Common myeloid progenitor, CD34-positive (primary cell): ENCODE results near the gene RHEBL1. TPM values are rescaled to one million over a fixed set of nuclear protein-coding genes. Genes with fewer than 3 reads are reported as not detected.

ENCODE experiments used
- CTCF ChIA-PET: fragments of 350-600 bp; sonication (Branson Sonifier 250); formaldehyde crosslinking; loops from one replicate; lab custom pipeline; 2021; ENCODE audit warnings: antibody characterized with exemption; lab: Charles Lee
- POLR2A ChIA-PET: fragments of 350-600 bp; sonication (Branson Sonifier 250); formaldehyde crosslinking; loops from one replicate; lab custom pipeline; 2021; ENCODE audit warnings: antibody characterized with exemption; lab: Charles Lee
- DNase-seq, 3 donors: peaks; one replicate each; pipeline versions ENCODE4 v3.0.0 to v3.0.0-alpha.2; 2013
- H3K27ac ChIP-seq, 2 experiments: 1 replicate in 1 of 2; 2 replicates in 1 of 2; pipeline ENCODE4 v1.7.0; 2013; ENCODE audit warnings: inconsistent platforms in 2 of 2, low read length in 2 of 2, mild to moderate bottlenecking in 2 of 2, low read depth in 1 of 2, moderate library complexity in 1 of 2; ENCODE audit not compliant: severe bottlenecking in 2 of 2, insufficient read depth in 1 of 2, poor library complexity in 1 of 2
- H3K27me3 ChIP-seq, 5 experiments: replicated peaks in 2 of 5; 1 replicate in 3 of 5; 2 replicates in 2 of 5; pipeline versions ENCODE4 v1.6.1 to v1.7.0; 2013; ENCODE audit warnings: low read length in 4 of 5, mild to moderate bottlenecking in 2 of 5, moderate library complexity in 2 of 5, inconsistent platforms in 1 of 5; ENCODE audit not compliant: insufficient read depth in 5 of 5, control insufficient read depth in 4 of 5
- H3K36me3 ChIP-seq, 4 experiments: 1 replicate in 2 of 4; 2 replicates in 2 of 4; pipeline versions ENCODE4 v1.6.1 to v1.7.0; 2013; ENCODE audit warnings: low read length in 3 of 4, control low read depth in 1 of 4, mild to moderate bottlenecking in 1 of 4; ENCODE audit not compliant: control insufficient read depth in 4 of 4, insufficient read depth in 4 of 4
- H3K4me1 ChIP-seq, 4 experiments: 1 replicate in 3 of 4; 2 replicates in 1 of 4; pipeline versions ENCODE4 v1.6.1 to v1.7.1; 2013; ENCODE audit warnings: low read length in 3 of 4, mild to moderate bottlenecking in 3 of 4, control low read depth in 1 of 4, inconsistent platforms in 1 of 4, moderate library complexity in 1 of 4; ENCODE audit not compliant: control insufficient read depth in 4 of 4, insufficient read depth in 4 of 4; ENCODE audit errors: control extremely low read depth in 1 of 4
- H3K4me3 ChIP-seq, 7 experiments: 1 replicate in 4 of 7; 2 replicates in 3 of 7; pipeline versions ENCODE4 v1.5.1 to v1.7.0; 2013; ENCODE audit warnings: mild to moderate bottlenecking in 7 of 7, low read length in 6 of 7, moderate library complexity in 6 of 7, inconsistent platforms in 2 of 7, low read depth in 2 of 7, control low read depth in 1 of 7; ENCODE audit not compliant: insufficient read depth in 4 of 7, control insufficient read depth in 1 of 7; ENCODE audit errors: extremely low read depth in 1 of 7
- H3K9me3 ChIP-seq, 5 experiments: 1 replicate in 4 of 5; 2 replicates in 1 of 5; pipeline versions ENCODE4 v1.6.1 to v1.7.1; 2013; ENCODE audit warnings: low read length in 4 of 5, mild to moderate bottlenecking in 2 of 5, inconsistent platforms in 1 of 5, low read depth in 1 of 5, moderate library complexity in 1 of 5; ENCODE audit not compliant: control insufficient read depth in 4 of 5, insufficient read depth in 2 of 5; ENCODE audit errors: control extremely low read depth in 1 of 5
- WGBS: methylation state at CpG from one replicate; pipeline ENCODE4 v1.1.5; 2013; ENCODE audit not compliant: insufficient coverage; 5-methylcytosine and 5-hydroxymethylcytosine counted together
- polyA plus RNA-seq: library from polyadenylated mRNA; unstranded; fragments of 120-200 nt; gene quantifications from one replicate; pipeline ENCODE4 v1.2.1, GENCODE V29; 2013

The RHEBL1 gene, protein sequence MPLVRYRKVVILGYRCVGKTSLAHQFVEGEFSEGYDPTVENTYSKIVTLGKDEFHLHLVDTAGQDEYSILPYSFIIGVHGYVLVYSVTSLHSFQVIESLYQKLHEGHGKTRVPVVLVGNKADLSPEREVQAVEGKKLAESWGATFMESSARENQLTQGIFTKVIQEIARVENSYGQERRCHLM
- 2.4 TPM for polyA plus RNA-seq

DNA sequence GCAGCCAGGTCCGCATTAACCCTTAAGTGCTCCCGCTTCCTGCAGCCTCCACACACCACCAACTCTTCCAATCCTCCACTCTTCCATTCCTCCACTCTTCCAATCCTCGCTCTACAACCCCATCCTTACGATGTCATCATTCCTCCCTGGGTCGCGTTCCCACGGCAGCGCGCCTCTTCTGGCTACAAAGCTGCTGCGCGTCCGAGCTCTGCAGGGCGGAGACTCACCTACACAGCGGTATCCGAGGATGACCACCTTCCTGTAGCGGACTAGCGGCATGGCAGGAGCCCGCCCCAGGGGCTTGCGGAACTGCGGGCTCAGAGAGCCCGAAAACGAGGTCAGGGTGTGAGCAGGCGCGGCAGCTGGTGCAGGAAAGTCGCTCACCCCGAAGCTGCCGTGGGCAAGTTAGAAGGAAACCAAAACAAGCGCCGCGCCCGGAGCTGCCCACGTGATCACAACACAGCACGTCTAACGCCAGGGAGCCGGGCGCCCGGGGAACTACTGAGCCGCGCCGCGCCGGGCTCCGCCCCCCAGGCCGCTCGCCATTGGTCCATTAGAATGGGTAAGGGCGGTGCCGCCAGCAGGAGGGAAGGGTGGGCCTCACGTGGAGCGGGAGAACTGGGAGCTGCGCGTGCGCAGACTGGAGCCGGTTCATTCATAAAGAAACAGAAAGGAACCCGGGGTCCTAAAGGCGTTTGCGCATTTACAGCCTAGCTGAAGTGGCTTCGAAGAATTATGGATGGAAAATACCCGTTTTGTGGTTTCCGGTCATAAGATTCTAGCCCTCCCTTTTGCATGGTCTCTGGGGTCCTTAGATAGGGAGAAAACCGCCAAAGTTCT lies at the start of gene RHEBL1:
TSS of gene RHEBL1 (minus strand) at position 473 of the 840 bp plus-strand sequence. CDS start at position 279, 194 bp downstream.
- POLR2A ChIA-PET = interaction anchor here (0.6 to 2.0 kb wide), 4 partner anchors 11 to 61 kb away, joined by 3 to 6 read pairs (median 4); partner anchors contain the start of gene TUBA1B

DNA sequence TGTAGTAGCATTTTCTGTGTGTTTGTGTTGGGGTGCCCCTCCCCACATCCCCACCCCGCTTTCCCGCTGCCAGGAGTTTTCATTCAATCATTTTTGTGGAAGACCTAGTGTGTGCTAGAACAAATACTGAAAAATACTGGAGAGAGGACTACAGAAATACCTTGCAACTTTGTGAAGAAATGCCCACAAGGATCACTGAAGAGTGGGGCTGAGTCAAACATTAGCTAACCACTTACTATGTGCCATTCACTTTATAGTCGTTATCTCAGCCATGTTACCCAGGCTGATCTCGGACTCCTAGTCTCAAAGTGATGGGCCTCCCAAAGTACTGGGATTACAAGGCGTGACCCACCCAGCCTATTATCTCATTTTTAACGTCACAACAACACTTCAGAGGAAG lies 41.4 kb upstream of the RHEBL1 start:
- no peak for DNase-seq
- Histone ChIP-seq H3K27me3 (no peaks in the 10 kb centered on the region), H3K4me1 (peaks cover 4 to 21% (median 18%) of the 10 kb centered on the region in 4 experiments), H3K36me3 (peaks cover 0 to 7% (median 5%) of the 10 kb centered on the region in 4 experiments), H3K4me3 (peak overlapping the region in 5 of 7 experiments; percentile 33 to 98 (median 90)), H3K27ac (peak overlapping the region; percentile 23 to 89), H3K9me3 (no peaks in the 10 kb centered on the region)
- 61% methylated on average over 3 of the region's 6 CpGs for WGBS
- ChIA-PET POLR2A (interaction anchor here (1.2 to 3.4 kb wide), 3 partner anchors 9 to 78 kb away, joined by 5 to 25 read pairs (median 7); partner anchors contain the start of genes TUBA1A and TUBA1B), CTCF (interaction anchor here (1.6 to 20.9 kb wide), 6 partner anchors 8 to 44 kb away, joined by 5 to 326 read pairs (median 105); partner anchors contain the start of genes DHH, RHEBL1 and TUBA1B)

More for the DNA sequence above, at the start of gene RHEBL1:
- CTCF ChIA-PET = interaction anchor here (0.7 to 15.0 kb wide), 8 partner anchors 12 to 153 kb away, joined by 3 to 326 read pairs (median 4); partner anchors contain the start of genes DHH and LMBR1L
- Histone ChIP-seq H3K27me3 (no peaks in the 10 kb centered on the region), H3K27ac (peak within 1 kb of the TSS in 1 of 2 experiments; percentile 75), H3K4me1 (peaks cover 3 to 27% (median 12%) of the 10 kb centered on the region in 4 experiments), H3K9me3 (no peaks in the 10 kb centered on the region), H3K36me3 (peaks cover 0 to 16% (median 0%) of the 10 kb centered on the region in 4 experiments), H3K4me3 (peak within 1 kb of the TSS; percentile 62 to 97 (median 88))
- WGBS = 0% methylated on average over 51 of the region's 60 CpGs
- peak; percentile 98 to 99 (median 99) for DNase-seq

DNA sequence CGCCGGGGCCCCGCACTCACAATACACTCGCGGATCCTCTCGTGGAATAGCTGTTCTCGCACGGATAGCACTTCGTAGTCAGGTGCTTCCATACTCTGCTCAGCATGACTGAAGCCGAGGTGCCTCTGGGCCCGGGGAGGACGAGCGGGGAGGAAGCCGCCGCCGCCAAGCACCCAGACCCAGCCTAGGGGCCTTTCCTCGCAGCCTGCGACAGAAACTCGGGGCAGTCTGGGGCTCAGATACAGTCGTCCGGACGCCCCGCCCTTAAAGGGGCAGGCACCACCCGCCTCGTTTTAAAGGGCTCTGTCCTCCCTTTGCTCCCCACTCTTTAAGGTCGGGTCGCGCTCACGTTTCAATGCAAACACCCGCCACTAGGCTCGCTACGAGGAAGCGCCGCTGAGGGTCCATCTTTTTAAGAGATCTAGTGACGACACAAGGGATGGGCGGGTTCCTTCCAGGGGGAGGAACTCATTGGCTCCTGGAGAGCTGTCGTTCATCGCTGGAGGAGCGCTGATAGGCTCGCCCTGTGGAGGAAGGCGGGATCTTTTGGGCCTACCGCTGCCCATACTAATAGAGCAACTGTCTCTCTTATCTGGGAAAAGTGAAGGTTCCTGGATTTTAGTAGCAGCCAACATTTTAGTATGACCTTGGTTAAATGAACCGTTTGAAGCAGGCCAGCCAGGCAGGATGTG lies 40.8 kb upstream of the RHEBL1 start, which contains the start of gene LMBR1L:
TSS of gene LMBR1L (minus strand) at position 384 of the 692 bp plus-strand sequence. CDS start at position 92, 292 bp downstream.
- Histone ChIP-seq H3K4me3 (peak within 1 kb of the TSS; percentile 73 to 98 (median 90)), H3K36me3 (peaks cover 0 to 12% (median 8%) of the 10 kb centered on the region in 4 experiments), H3K9me3 (no peaks in the 10 kb centered on the region), H3K27ac (peak within 1 kb of the TSS; percentile 72 to 89), H3K4me1 (peaks cover 4 to 23% (median 20%) of the 10 kb centered on the region in 4 experiments), H3K27me3 (no peaks in the 10 kb centered on the region)
- peak; percentile 99 for DNase-seq
- WGBS = under 1% methylated on average over 38 of the region's 43 CpGs
- ChIA-PET CTCF (interaction anchor here (0.6 to 20.9 kb wide), 7 partner anchors 9 to 54 kb away, joined by 3 to 326 read pairs (median 22); partner anchors contain the start of genes DHH, RHEBL1 and TUBA1B), POLR2A (interaction anchor here (1.2 to 3.4 kb wide), 3 partner anchors 9 to 79 kb away, joined by 5 to 25 read pairs (median 7); partner anchors contain the start of genes TUBA1A and TUBA1B)

DNA sequence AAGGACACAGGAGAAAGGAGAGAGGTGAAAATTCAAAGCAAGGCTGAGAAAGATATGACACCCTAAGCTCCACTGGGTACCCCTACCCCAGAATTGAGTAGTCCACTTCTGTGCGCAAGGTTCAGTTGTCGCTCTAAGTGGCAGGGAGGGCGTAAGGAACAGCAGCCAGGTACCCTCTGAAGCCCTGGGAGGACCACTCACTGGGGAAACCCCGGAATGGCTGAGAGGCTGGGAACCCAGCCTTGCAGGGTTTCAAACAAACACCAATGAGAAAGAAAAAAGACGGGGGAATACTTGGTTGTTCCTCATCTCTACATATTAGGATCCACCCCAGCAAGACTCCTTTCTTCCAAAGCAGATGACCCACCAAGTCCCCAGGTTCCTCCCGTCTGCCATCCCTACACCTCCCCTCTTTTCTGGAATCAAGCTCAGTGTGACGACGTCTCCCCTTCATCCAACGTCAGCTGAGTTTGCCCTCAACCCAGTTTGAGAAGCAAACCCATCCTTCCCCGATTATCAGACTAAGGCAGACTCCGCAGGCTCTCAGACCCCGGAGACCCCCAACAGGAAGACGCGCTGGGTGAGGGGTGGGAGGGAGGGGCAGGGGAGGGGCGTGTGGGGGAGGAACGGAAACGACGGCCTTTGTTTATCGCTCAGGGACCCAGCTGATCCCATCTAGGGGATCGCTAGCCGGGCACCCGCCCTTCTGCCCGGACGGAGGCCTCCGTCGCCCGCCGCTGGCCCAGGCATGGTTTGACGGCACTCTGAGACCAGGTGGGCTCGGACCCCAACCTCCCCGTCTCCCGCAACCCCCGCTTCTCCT lies 40.1 kb upstream of the RHEBL1 start:
- CTCF ChIA-PET = interaction anchor here (0.6 to 20.9 kb wide), 8 partner anchors 10 to 63 kb away, joined by 3 to 326 read pairs (median 22); partner anchors contain the start of genes DHH, RHEBL1 and TUBA1B
- peak in 1 of 3 donors; percentile 20 for DNase-seq
- Histone ChIP-seq H3K9me3 (no peaks in the 10 kb centered on the region), H3K4me3 (peak overlapping the region; percentile 73 to 98 (median 90)), H3K4me1 (peaks cover 4 to 23% (median 20%) of the 10 kb centered on the region in 4 experiments), H3K27me3 (no peaks in the 10 kb centered on the region), H3K27ac (peak overlapping the region; percentile 72 to 89), H3K36me3 (peaks cover 0 to 19% (median 14%) of the 10 kb centered on the region in 4 experiments)
- whole genome bisulfite sequencing = 6% methylated on average over 18 of the region's 33 CpGs
- POLR2A ChIA-PET = interaction anchor here (1.2 to 3.4 kb wide), 3 partner anchors 8 to 79 kb away, joined by 5 to 25 read pairs (median 7); partner anchors contain the start of genes TUBA1A and TUBA1B

DNA sequence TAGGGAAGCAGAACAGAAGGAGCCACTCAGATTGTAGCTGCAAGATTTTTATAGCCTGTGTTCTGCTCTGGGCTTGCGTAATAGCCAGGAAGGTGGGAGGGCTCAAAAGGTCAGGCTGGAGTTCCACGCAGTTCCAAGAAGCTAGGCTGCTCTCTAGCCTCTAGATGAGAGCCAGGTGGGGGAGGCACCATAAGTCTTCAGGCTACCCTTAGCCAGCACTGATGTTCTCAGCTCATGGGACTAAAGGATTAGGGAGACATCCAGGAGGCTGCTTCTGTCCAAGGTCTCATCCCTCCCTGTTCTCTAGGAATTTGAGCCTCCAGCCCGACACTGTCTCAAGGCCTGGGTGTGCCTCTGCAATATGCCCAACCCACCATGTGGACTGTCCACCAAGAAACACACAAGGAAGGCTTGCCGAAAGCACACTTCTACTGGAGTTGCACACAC lies 39.2 kb upstream of the RHEBL1 start:
- peaks cover under 1 to 28% (median 16%) of the 10 kb centered on the region in 4 experiments for H3K36me3 ChIP-seq
- H3K9me3 ChIP-seq = no peaks in the 10 kb centered on the region
- CTCF ChIA-PET = interaction anchor here (0.9 to 20.9 kb wide), 6 partner anchors 10 to 55 kb away, joined by 3 to 326 read pairs (median 105); partner anchors contain the start of genes DHH, RHEBL1 and TUBA1B
- H3K4me3 ChIP-seq = peak overlapping the region in 5 of 7 experiments; percentile 73 to 98 (median 90)
- 20% methylated on average over 4 of the region's 4 CpGs for WGBS
- peaks cover 4 to 26% (median 21%) of the 10 kb centered on the region in 4 experiments for H3K4me1 ChIP-seq
- POLR2A ChIA-PET = interaction anchor here (3.4 kb wide), 1 partner anchor 22 kb away, joined by 25 read pairs; the partner anchor contains the start of gene TUBA1B
- peak overlapping the region in 1 of 2 experiments; percentile 25 for H3K27ac ChIP-seq
- H3K27me3 ChIP-seq = no peaks in the 10 kb centered on the region
- peak; percentile 26 to 62 (median 53) for DNase-seq
